Frontal cortex (tissue), 4 donors: ENCODE measurements around the gene SMIM34. TPM values are rescaled to one million over a fixed set of nuclear protein-coding genes. Genes with fewer than 3 reads are reported as not detected.
"Not testable (repeated sequence)": the region's sequence is repeated elsewhere in the genome, so short reads cannot be mapped to it uniquely, and the experiment has no call there.

ENCODE experiments used
- DNase-seq, 2 donors: peaks; one replicate each; pipeline ENCODE4 v3.0.0; 2012; ENCODE audit warnings: low spot score in 2 of 2
- FAIRE-seq: peaks from 2 replicates; lab custom pipeline; 2012; peaks lifted over from hg19 to GRCh38; lab: Jason Lieb, UNC
- small RNA-seq: library from RNA; depleted of rRNA; stranded (forward); fragments of <200 nt; gene quantifications from one replicate; pipeline ENCODE3, GENCODE V24; 2014
- total RNA-seq: library from RNA; depleted of rRNA; stranded (reverse); fragments of >200 nt; gene quantifications from one replicate; pipeline ENCODE4 v1.2.3, GENCODE V29; 2014
- donor health status: control.
- donor health status: control.
- donor health status: control.

The SMIM34 gene
- total RNA-seq, 1 donor from 2014 or later = not detected

DNA sequence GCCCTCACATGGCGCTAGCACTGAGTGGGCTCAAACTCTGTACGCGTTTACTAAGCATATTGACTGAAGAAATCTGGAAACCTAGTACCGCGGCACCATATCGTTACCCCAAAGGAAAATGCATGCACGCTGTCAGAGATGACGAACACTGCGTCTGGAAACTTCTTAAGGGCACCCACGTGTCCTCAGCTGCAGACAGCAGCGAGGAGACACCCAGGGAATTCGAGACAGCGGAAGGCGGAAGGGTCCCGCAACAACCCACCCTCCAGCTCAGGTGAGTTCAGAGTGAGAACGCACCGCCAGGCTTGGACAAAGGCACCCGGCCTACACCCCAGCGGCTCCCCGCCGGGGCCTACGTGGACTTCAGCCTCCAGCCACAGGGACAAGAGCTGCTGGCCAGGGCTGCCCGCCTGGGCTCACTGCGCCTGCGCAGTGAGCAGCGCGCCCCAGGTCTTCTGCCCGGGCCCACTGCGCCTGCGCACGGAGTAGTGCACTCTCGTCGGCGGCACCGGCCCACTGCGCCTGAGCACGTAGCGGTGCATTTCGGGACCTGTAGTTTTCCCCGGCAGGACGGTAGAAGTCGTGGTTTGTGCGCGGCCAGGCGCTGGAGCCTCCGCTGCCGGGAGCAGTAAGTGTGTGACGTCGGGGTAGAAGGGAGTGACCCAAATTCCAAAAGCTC is 48.7 kb downstream of the SMIM34 start, which contains the start of gene SMIM11:
SMIM11 (plus strand) TSS at position 568 of the 679 bp plus-strand sequence. CDS start 3,998 bp downstream, outside the sequence.
- DNase-seq, FAIRE-seq: not testable (repeated sequence)

DNA sequence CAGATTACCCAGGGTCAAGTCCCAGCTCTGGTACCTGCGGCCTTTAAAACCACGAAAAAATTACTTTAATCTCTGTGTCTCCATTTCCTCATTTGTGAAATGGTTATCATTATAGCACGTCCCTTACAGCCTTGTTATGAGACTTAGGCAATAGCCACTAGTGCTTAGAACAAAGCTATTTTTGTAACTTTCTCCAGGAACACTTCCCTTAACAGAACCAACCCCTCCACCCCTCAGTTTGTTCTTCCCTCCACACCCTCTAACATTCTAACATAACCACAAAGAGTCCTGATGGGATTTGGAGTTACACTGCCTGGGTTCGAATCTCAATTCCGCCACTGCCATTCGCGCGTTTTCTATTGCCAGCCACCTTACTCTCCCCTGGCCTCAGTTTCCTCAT is 49.3 kb downstream of the SMIM34 start:
- not testable (repeated sequence) for FAIRE-seq

DNA sequence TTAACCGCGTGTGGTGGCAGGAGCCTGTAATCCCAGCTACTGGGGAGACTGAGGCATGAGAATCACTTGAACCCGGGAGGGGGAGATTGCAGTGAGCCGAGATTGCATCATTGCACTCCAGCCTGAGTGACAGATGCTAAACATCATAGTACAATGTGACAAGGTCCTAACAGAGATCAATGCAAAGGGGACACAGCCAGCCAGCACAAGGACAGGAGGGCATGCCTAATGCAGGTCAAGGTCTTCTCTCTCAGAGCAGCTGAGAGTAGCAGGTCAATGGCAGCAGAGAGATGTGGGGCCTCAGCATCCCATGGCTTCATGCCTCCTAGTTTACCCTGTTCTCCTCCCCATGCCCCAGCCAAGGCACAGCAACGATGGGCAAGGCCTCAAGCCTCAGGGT is 51.4 kb downstream of the SMIM34 start:
- DNase-seq (no peak), FAIRE-seq (no peak)

More for the DNA sequence above, 49.3 kb downstream of the SMIM34 start:
- DNase-seq = not testable (repeated sequence)

DNA sequence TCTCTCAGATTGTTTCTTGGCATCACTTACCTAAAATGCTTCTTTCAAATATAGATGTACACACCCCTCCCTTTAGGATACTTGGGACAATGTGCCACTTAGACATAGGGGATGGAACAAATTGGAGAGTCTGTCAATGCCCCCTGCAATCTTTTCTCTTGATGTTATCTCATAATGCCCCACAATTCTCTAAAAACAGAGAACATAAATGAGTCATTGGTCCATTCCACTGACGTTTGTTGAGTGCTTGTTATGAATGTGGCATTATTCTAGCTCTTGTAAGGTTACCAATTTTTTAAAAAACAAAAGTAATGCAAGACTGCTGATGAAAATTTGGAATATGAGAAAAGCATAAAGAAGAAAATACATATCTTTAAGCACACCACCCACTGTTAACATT is 54.0 kb downstream of the SMIM34 start:
- DNase-seq (no peak), FAIRE-seq (no peak)

Small RNA genes lying within 50 kb of the gene (small RNA-seq; reads per million reads assigned to genes)
- gene RF00614 = not detected

Other genes starting within 250 kb of the SMIM34 start
- gene KCNE2, start 59.9 kb downstream of the SMIM34 start, total RNA-seq = under 0.01 TPM
- 26.5 TPM for gene SMIM11, start 48.4 kb downstream of the SMIM34 start, total RNA-seq
- gene KCNE1, start 88.3 kb upstream of the SMIM34 start, total RNA-seq = 0.41 TPM
- gene RCAN1, start 191.2 kb upstream of the SMIM34 start, total RNA-seq = 88.0 TPM
- under 0.01 TPM for gene CLIC6, start 245.0 kb upstream of the SMIM34 start, total RNA-seq